ENCODE data around the gene CNPY2. TPM values are rescaled to one million over a fixed set of nuclear protein-coding genes. Genes with fewer than 3 reads are reported as not detected.

CNPY2 gene
- total RNA-seq, 6 experiments from 2014 or later, result 63.7 to 93.7 (median 76.5) TPM

DNA sequence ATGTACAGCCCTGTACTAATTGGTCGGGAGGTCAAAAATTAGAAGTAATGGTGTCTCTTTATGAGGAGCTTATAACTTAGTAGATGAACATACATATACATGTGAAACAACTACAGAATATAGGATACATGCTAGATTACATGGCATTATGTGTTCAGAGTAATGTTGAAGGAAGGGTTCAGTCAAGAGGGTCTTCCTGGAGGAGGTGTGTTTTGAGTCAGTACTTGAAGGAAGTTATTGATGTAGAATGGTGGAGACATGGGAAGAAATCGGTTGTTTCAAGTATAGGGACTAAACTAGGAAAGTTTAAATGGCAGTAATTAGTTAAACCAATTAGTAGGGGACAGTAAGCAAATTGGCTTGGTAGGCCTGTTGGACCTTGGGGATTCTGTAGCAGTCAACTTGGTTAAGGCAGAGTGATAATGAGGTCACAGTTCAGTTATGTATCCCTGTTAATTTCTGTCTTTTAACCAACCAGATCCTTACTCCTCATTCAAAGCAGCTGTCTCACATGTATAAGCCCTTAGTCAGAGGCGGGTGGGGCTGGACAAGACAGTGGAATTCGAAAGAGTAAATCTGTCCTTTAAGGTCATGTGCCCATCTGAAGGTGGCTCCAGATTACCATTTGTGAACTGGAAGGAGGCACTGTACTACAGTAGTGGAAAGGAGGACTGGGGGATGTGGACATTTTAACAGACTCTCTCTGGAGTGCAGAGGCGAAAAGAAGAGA is 54.1 kb downstream of the CNPY2 start:
- TF ChIP-seq, protein P1, sequence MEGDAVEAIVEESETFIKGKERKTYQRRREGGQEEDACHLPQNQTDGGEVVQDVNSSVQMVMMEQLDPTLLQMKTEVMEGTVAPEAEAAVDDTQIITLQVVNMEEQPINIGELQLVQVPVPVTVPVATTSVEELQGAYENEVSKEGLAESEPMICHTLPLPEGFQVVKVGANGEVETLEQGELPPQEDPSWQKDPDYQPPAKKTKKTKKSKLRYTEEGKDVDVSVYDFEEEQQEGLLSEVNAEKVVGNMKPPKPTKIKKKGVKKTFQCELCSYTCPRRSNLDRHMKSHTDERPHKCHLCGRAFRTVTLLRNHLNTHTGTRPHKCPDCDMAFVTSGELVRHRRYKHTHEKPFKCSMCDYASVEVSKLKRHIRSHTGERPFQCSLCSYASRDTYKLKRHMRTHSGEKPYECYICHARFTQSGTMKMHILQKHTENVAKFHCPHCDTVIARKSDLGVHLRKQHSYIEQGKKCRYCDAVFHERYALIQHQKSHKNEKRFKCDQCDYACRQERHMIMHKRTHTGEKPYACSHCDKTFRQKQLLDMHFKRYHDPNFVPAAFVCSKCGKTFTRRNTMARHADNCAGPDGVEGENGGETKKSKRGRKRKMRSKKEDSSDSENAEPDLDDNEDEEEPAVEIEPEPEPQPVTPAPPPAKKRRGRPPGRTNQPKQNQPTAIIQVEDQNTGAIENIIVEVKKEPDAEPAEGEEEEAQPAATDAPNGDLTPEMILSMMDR (IDR thresholded peaks at IDR 0.05), result no peak
- TF ChIP-seq POLR2A (IDR thresholded peaks at IDR 0.05), result no peak
- Histone ChIP-seq H3K27me3 (no peaks in the 10 kb centered on the region), H3K4me1 (peaks cover 0 to 23% (median 11%) of the 10 kb centered on the region in 4 donors), H3K27ac (no peak overlapping the region), H3K9me3 (no peaks in the 10 kb centered on the region), H3K4me3 (no peak overlapping the region), H3K36me3 (peaks cover 0 to 3% (median 0%) of the 10 kb centered on the region in 4 donors)
- intact Hi-C loops (cut with DNase I), result no loop called here
- 84% methylated on average over 5 of the region's 5 CpGs for WGBS (ENCODE audit: insufficient coverage, low coverage, low lambda C conversion rate, missing lambda C conversion rate)
- DNase-seq, result no peak
- no peak for ATAC-seq

DNA sequence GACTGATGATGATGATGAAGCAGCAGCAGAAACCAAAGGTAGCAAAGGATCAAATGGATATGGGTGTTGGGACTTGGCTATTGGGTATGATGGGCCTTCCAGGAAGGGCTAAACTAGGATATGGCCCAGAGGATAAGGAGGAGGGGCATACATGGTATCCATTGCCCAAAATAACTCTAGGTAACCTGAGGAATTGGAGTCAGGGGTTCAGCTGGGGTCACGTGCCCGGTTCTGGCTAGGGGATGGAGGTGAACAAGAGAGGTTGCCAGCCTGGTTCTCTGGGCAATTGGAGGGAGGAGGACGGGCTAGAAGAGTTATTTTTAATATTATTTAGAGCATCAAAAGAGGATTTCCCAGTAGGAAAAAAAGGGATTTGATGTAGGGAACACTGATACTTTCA is 54.9 kb downstream of the CNPY2 start:
- WGBS (ENCODE audit: insufficient coverage, low coverage, low lambda C conversion rate, missing lambda C conversion rate), result 67% methylated on average over 3 of the region's 3 CpGs
- Histone ChIP-seq H3K4me3 (no peak overlapping the region), H3K4me1 (peaks cover 0 to 17% (median 8%) of the 10 kb centered on the region in 4 donors), H3K27me3 (no peaks in the 10 kb centered on the region), H3K9me3 (no peaks in the 10 kb centered on the region), H3K36me3 (peaks cover 0 to 10% (median 0%) of the 10 kb centered on the region in 4 donors), H3K27ac (no peak overlapping the region)
- TF ChIP-seq, protein P1 (IDR thresholded peaks at IDR 0.05), result no peak
- no peak for TF ChIP-seq POLR2A (IDR thresholded peaks at IDR 0.05)
- intact Hi-C loops (cut with DNase I), result no loop called here
- no peak for ATAC-seq
- DNase-seq, result no peak

DNA sequence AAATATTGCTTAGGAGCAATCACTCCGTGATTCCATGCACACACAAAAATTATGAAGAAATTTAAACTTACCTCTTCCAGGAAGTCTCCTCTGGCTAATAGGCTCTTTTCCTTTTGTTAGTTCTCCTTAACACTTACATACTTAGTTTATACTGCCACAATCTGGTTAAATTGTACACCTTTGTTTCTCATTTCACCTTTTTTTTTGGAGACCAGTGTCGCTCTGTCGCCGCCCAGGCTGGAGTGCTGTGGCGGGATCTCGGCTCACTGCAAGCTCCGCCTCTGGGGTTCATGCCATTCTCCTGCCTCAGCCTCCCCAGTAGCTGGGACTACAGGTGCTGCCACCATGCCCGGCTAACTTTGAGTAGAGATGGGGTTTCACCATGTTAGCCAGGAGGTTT is 55.4 kb downstream of the CNPY2 start:
- intact Hi-C loops (cut with DNase I), result no loop called here
- no peak overlapping the region for H3K4me3 ChIP-seq
- no peak overlapping the region for H3K27ac ChIP-seq
- H3K36me3 ChIP-seq, result peaks cover 0 to 15% (median 0%) of the 10 kb centered on the region in 4 donors
- TF ChIP-seq, protein P1 (IDR thresholded peaks at IDR 0.05), result no peak
- TF ChIP-seq POLR2A (IDR thresholded peaks at IDR 0.05), result no peak
- no peak for ATAC-seq
- H3K27me3 ChIP-seq, result no peaks in the 10 kb centered on the region
- no peaks in the 10 kb centered on the region for H3K9me3 ChIP-seq
- WGBS (ENCODE audit: insufficient coverage, low coverage, low lambda C conversion rate, missing lambda C conversion rate), result 95% methylated on average over 8 of the region's 8 CpGs
- no peak for DNase-seq
- H3K4me1 ChIP-seq, result peaks cover 0 to 15% (median 7%) of the 10 kb centered on the region in 4 donors

Small RNA genes lying within 50 kb of the gene (small RNA-seq; reads per million reads assigned to genes)
- 0 reads per million in 2 experiments for gene RNU7-40P

Other genes starting within 250 kb of the CNPY2 start
- gene ERBB3, start 235.8 kb downstream of the CNPY2 start, total RNA-seq, result 100 to 1,000 TPM in 1 of 6 experiments, 10 to 100 TPM in 5; 39.1 to 139 (median 66.9) TPM
- 10 to 100 TPM; 29.7 to 82.4 (median 36.6) TPM for gene PA2G4, start 211.4 kb downstream of the CNPY2 start, total RNA-seq
- gene RPL41, start 199.4 kb downstream of the CNPY2 start, total RNA-seq, result 1,000 to 10,000 TPM in 4 of 6 experiments, 100 to 1,000 TPM in 2; 516 to 1,547 (median 1,257) TPM
- gene ZC3H10, start 197.7 kb downstream of the CNPY2 start, total RNA-seq, result 1 to 10 TPM; 1.7 to 5.4 (median 3.2) TPM
- 100 to 1,000 TPM in 1 of 6 experiments, 10 to 100 TPM in 5; 56.5 to 117 (median 70.3) TPM for gene ESYT1, start 187.7 kb downstream of the CNPY2 start, total RNA-seq
- 10 to 100 TPM in 5 of 6 experiments, 1 to 10 TPM in 1; 4.9 to 18.7 (median 12.6) TPM for gene MYL6B, start 163.4 kb downstream of the CNPY2 start, total RNA-seq
- gene MYL6, start 157.6 kb downstream of the CNPY2 start, total RNA-seq, result 100 to 1,000 TPM; 409 to 644 (median 490) TPM
- 10 to 100 TPM; 17.9 to 40.8 (median 25.7) TPM for gene SMARCC2, start 126.5 kb downstream of the CNPY2 start, total RNA-seq
- 10 to 100 TPM; 10.6 to 23.0 (median 12.3) TPM for gene RNF41, start 94.1 kb downstream of the CNPY2 start, total RNA-seq
- 10 to 100 TPM; 10.3 to 24.3 (median 14.8) TPM for gene NABP2, start 91.6 kb downstream of the CNPY2 start, total RNA-seq
- 100 to 1,000 TPM in 3 of 6 experiments, 10 to 100 TPM in 3; 39.7 to 209 (median 110) TPM for gene SLC39A5, start 85.9 kb downstream of the CNPY2 start, total RNA-seq
- 10 to 100 TPM; 10.6 to 16.1 (median 12.2) TPM for gene ANKRD52, start 57.6 kb downstream of the CNPY2 start, total RNA-seq
- gene COQ10A, start 49.0 kb downstream of the CNPY2 start, total RNA-seq, result 10 to 100 TPM in 3 of 6 experiments, 1 to 10 TPM in 3; 5.5 to 25.1 (median 13.0) TPM
- 100 to 1,000 TPM in 1 of 6 experiments, 10 to 100 TPM in 5; 45.6 to 109 (median 61.2) TPM for gene CS, start 15.7 kb downstream of the CNPY2 start, total RNA-seq
- 100 to 1,000 TPM in 1 of 6 experiments, 10 to 100 TPM in 5; 21.7 to 109 (median 57.7) TPM for gene PAN2, start 18.0 kb upstream of the CNPY2 start, total RNA-seq
- gene IL23A, start 22.9 kb upstream of the CNPY2 start, total RNA-seq, result not detected
- 100 to 1,000 TPM in 4 of 6 experiments, 10 to 100 TPM in 2; 82.8 to 182 (median 108) TPM for gene STAT2, start 44.1 kb upstream of the CNPY2 start, total RNA-seq
- gene APOF, start 46.9 kb upstream of the CNPY2 start, total RNA-seq, result 100 to 1,000 TPM; 110 to 270 (median 205) TPM
- gene TIMELESS, start 133.4 kb upstream of the CNPY2 start, total RNA-seq, result 10 to 100 TPM in 2 of 6 experiments, 1 to 10 TPM in 4; 8.0 to 10.8 (median 9.1) TPM
- gene MIP, start 138.7 kb upstream of the CNPY2 start, total RNA-seq, result under 1 TPM in 5 of 6 experiments, not detected in 1; 0.42 to 0.91 (median 0.76) TPM
- gene SPRYD4, start 152.6 kb upstream of the CNPY2 start, total RNA-seq, result 10 to 100 TPM in 1 of 6 experiments, 1 to 10 TPM in 5; 4.7 to 11.1 (median 7.8) TPM
- gene GLS2, start 172.2 kb upstream of the CNPY2 start, total RNA-seq, result 100 to 1,000 TPM in 2 of 6 experiments, 10 to 100 TPM in 4; 37.2 to 267 (median 72.7) TPM
- gene RBMS2, start 205.8 kb upstream of the CNPY2 start, total RNA-seq, result 1 to 10 TPM; 3.4 to 6.4 (median 4.3) TPM